Measurements from ENCODE around the gene KIAA1958.

Gene KIAA1958, protein sequence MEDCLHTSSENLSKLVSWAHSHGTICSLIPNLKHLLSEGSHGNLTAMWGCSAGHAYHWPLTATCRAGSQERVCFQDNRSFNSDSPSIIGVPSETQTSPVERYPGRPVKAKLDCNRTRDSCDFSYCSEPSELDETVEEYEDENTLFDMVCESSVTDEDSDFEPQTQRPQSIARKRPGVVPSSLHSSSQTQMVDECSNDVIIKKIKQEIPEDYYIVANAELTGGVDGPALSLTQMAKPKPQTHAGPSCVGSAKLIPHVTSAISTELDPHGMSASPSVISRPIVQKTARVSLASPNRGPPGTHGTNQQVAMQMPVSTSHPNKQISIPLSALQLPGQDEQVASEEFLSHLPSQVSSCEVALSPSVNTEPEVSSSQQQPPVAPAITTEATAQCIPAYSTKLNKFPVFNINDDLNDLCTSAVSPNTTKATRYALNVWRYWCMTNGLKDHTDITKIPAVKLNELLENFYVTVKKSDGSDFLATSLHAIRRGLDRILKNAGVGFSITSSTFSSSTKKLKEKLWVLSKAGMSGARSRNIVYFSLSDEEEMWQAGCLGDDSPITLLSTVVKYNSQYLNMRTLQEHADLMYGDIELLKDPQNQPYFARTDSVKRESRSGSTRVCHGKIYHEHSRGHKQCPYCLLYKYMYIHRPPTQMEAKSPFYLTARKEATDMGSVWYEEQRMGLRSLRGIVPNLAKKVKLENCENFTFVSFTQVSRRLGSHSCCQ

GRCh38 chr9:112486221-112487007 lies at the start of gene KIAA1958:
KIAA1958 (plus strand) TSS chr9:112486827; CDS start chr9:112574081, 87,254 bp downstream.
- DNase-seq = peak; percentile 80

DNA sequence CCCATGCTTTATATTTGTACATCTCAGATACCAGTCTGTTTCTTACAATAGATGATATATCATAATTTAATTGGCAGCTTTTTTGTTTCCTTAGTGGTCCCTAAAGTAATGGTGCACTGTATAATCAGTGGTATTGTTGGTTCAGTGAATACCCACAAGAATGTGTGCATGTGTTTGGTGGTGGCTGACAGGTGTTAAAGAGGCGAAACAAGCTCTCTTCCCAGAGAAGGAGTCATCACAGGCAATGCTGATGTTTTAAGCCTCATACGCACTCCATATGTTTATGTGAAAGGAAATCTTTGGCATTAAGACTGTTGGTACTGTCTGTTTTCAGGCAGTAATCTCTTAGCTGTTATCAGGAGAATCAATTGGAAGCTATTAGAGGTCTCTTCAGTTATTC lies 49.2 kb upstream of the KIAA1958 start:
- no peak for DNase-seq

DNA sequence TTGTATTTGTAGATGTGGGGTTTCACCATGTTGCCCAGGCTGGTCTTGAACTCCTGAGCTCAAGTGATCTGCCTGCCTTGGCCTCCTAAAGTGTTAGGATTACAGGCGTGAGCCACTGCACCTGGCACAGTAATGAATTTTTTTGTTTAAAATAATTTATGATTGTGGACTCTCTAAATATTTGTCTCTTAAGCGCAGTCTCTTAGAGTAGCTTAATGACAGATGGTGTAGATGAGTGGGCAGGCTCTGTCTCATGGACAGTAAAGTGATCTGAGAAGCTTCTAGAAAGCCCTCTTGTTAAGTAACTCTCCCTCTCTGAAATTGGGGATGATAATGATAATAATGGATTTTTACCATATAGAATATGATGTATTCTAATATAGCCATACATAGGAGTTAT lies 47.5 kb upstream of the KIAA1958 start:
- no peak for DNase-seq

- no peak for DNase-seq
These were observed 46.8 kb upstream of the KIAA1958 start for GRCh38 chr9:112439825-112440224.

GRCh38 chr9:112443200-112443599 lies 43.4 kb upstream of the KIAA1958 start:
- no peak for DNase-seq

GRCh38 chr9:112443636-112444035 lies 43.0 kb upstream of the KIAA1958 start:
- no peak for DNase-seq

DNA sequence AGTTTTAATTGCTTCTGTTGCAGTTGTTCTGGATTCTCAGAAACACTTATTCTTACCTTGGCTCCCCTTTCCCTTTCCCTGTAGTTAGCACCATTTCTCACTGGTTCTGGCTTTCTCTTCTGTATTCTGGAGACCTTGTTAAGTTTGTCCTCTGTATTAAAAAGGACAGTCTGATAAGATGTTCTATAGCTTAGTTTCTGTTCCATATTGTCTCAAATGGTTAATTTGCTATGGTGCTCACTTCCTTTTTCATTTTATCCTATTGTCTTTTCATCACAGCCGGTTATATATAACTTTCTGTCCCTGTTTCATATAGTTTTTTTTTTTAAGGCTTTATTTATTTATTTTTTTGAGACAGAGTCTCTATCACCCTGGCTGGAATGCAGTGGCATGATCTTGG lies 41.4 kb upstream of the KIAA1958 start:
- no peak for DNase-seq

DNA sequence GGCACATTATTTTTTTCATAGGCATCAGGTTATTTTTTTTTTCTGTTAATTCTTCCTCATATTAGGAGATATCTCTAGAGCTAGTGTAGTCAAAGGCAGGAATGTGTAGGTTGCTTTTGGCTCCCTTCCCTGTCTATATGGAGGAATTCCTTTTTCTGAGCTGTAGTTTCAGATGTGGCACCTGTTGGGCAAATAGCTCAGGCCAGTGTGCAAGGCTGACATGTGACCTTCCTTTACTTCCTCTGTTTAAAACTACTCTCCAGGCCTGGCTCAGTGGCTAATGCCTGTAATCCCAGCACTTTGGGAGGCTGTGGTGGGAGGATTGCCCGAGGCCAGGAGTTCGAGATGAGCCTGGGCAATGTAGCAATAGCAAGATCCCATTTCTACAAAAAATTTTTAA lies 40.5 kb upstream of the KIAA1958 start:
- DNase-seq = no peak

DNA sequence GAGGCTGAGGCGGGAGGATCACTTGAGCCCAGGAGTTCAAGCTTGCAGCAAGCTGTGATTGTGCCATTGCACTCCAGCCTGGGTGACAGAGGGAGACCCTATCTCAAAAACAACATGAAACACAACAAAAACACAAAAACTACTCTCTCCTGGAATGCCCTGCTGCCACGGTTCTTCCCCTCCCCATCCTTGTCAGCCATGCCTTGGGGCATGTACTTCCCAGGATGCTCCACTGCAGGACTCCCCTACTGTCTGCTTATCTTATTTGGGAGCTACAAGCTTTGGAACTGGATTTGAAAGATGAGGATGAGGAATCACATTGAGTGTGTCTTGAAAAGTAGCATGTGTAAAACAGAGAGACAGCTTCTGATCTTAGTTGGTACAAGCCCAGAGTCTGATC lies 40.1 kb upstream of the KIAA1958 start:
- no peak for DNase-seq

DNA sequence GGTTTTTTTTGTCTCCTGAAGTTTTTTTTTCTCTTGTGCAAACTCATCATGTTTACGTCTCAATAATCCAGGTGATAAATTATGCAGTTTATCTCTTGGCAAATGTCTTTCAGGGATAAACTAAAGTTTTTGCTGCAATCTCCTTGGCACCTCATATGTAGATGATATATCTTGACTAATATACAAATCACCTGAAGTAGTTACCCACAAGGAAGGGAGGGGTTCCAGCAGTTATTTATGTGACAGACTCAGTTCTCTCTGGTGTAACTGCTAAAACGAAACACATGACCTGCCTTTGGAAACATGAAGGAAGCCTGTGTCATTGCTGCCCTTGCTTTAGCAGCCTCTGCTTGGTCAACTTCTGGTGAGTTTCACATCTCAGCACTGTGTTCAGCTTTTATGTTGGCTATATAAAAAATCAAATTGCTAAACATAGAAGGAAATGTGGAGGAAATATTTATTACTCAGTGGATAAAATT lies 39.3 kb upstream of the KIAA1958 start:
- DNase-seq = no peak

DNA sequence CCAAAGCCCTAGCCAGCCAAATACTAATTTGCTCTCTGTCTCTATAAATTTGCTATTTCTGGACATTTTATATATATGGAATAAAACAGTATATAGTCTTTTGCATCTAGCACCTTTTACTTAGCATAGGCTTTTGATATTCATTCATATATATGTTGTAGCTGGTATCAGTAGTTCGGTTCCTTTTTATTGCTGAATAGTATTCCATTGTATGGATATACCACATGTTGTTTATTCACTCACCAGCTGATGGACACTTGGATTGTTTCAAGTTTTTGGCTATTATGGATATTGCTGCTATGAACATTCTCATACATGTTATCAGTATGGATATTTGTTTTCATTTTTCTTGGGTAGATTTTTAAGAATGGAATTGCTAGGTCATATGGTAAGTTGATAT lies 23.8 kb upstream of the KIAA1958 start:
- no peak for DNase-seq

GRCh38 chr9:112465352-112465751 lies 21.3 kb upstream of the KIAA1958 start:
- no peak for DNase-seq

GRCh38 chr9:112472996-112473395 lies 13.6 kb upstream of the KIAA1958 start:
- DNase-seq = no peak

DNA sequence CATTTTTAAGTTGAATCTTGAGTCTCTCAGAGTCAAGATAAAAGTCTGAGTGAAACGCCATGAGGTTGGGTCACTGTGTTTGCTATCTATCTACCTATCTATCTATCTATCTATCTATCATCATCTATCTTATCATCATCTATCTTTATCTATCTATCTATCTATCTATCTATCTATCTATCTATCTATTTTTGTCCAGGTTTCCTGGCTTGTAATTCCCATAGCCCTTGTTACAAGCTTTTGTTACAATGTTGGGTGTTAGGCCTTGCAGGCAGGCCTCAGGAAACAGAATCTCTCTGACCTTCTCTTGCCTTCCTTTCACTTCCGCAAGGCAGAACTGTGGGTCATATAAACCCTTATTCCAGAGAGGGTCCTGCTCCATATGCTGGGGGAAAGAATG lies 12.6 kb upstream of the KIAA1958 start:
- no peak for DNase-seq

DNA sequence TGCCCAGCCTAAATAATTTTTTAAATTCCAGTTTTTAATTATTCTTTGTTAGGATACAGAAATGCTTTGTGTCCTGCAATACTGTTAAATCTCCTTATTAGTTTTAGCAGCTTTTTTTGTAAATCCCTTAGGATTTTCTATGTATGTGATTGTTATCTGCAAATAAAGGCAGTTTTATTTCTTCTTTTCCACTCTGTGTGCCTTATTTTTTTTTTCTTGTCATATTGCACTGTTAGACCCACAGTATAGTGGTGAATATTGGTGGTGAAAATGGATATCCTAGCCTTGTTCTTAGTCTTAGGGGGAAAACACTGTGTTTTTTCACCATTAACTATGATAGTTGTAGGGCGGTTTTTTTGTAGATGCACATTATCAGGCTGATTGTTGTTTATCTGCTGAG lies 11.3 kb upstream of the KIAA1958 start:
- no peak for DNase-seq

- no peak for DNase-seq
These were observed 9.3 kb upstream of the KIAA1958 start for GRCh38 chr9:112477330-112477729.

DNA sequence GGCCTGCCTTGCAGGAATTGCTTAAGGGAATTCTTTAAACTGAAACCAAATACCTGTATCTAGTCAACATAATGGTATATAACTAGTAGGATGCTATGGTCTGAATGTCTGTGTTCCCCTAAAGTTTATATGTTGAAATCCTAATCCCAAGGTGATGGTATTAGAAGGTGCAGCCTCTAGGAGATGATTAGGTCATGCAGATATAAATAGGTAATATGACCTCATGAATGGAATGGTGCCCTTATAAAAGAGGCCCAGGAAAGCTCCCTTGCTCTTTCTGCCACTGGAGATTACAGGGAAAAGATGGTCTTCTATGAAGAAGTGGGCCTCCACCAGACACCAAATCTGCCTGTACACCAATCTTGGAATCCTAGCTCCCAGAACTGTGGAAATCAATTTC lies 7.4 kb upstream of the KIAA1958 start:
- DNase-seq = no peak

DNA sequence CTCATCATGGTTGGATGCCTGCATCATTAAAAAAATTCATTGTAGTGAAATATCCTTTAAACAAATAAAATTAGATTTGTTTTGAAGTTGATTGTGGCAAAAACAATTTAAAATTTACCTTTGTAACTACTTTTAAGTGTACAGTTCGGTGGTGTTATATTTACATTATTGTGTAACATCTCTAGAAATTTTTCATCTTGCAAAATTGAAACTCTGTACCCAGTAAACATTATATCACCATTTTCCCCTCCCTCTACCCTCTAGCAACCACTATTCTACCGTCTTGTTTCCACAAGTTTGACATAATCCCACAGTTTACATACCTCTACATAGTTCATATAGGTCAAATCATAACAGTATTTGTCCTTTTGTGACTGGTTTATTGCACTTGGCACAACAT lies 2.0 kb upstream of the KIAA1958 start:
- DNase-seq = no peak

DNA sequence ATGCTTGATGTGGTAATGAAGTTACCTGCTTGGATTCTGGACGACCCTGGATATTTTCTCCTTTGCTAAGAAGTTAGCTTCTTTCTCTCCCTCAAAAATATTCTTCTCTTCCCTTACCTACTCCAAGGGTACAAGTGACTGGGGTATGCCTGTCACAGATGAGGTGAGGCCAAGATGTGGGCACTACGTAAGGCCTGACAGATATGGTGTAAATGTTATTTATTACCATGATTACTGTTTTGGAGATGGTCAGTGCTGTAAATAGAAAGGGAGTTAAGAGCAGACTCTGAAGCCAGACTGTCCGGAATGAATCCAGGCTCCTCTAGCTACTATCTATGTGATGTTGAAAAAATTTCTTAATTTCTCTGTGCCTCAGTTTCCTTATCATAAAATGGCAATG lies 1.1 kb upstream of the KIAA1958 start:
- DNase-seq = no peak

GRCh38 chr9:112487008-112487798 lies 576 bp downstream of the KIAA1958 start:
- peak; percentile 49 for DNase-seq

GRCh38 chr9:112487799-112488340 lies 1.2 kb downstream of the KIAA1958 start:
- no peak for DNase-seq

DNA sequence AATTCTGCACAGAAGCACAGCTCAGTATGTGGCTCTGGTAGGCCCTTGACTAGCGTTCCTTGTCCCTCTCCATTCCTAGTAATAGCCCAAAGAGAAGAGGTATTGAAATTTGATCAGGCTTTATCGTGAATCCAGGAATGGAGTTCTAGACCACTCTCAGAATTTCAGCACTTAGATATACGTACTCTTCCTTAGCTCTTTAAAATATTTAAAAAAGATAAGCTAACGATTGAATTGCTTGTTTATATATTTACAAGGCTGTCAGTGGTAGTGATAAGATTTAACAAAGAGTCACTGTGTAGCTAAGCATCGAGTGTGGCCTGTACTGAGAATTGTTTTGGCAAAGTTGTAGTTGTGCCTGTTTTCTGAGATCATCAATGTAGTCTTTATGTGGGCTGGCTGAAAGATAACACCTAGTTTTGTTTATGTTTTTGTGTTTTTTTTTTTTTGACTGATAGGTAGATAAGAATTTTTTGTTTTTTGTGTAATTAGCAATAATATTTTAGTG lies 2.5 kb downstream of the KIAA1958 start:
- DNase-seq = no peak
